Loucy (cell line): ENCODE measurements around the gene ERH.
"Not testable (repeated sequence)": the region's sequence is repeated elsewhere in the genome, so short reads cannot be mapped to it uniquely, and the experiment has no call there.

Source experiments
- H2AFZ ChIP-seq: fragments of 200-600 bp; sonication (generic); 2 replicates; pipeline ENCODE4 v1.6.0; 2016; ENCODE audit warnings: antibody characterized with exemption, mild to moderate bottlenecking, low read length, moderate library complexity
- H3F3A ChIP-seq: fragments of 200-600 bp; 2 replicates; pipeline ENCODE4 v1.6.0; 2016; ENCODE audit warnings: antibody characterized with exemption, low read depth, mild to moderate bottlenecking
- H3K27me3 ChIP-seq: fragments of 200-600 bp; sonication (generic); 2 replicates; pipeline ENCODE4 v1.6.1; 2014; ENCODE audit warnings: low read length, mild to moderate bottlenecking; ENCODE audit not compliant: insufficient read depth, poor library complexity, severe bottlenecking
- H3K36me3 ChIP-seq: fragments of 200-600 bp; sonication (generic); 2 replicates; pipeline ENCODE4 v1.6.1; 2016; ENCODE audit warnings: low read length; ENCODE audit not compliant: insufficient read depth
- H3K4me1 ChIP-seq: fragments of 200-600 bp; sonication (generic); 2 replicates; pipeline ENCODE4 v1.5.1; 2014; ENCODE audit warnings: low read length, mild to moderate bottlenecking; ENCODE audit not compliant: insufficient read depth, poor library complexity, severe bottlenecking
- H3K4me2 ChIP-seq: fragments of 200-600 bp; sonication (generic); 2 replicates; pipeline ENCODE4 v1.6.0; 2014; ENCODE audit warnings: antibody characterized with exemption, low read length, low read depth, mild to moderate bottlenecking; ENCODE audit not compliant: poor library complexity, severe bottlenecking
- H3K4me3 ChIP-seq: fragments of 200-600 bp; sonication (generic); 2 replicates; pipeline ENCODE4 v1.5.1; 2014; ENCODE audit warnings: low read length, mild to moderate bottlenecking, mixed read lengths; ENCODE audit not compliant: poor library complexity, severe bottlenecking
- H3K79me2 ChIP-seq: fragments of 200-600 bp; sonication (generic); 2 replicates; pipeline ENCODE4 v1.6.1; 2014; ENCODE audit warnings: low read length; ENCODE audit not compliant: insufficient read depth
- H3K9ac ChIP-seq: fragments of 200-600 bp; sonication (generic); 2 replicates; pipeline ENCODE4 v1.6.0; 2014; ENCODE audit warnings: mild to moderate bottlenecking, low read depth, low read length, moderate library complexity; ENCODE audit not compliant: poor library complexity, severe bottlenecking
- H3K9me2 ChIP-seq: fragments of 200-600 bp; sonication (generic); replicated peaks from 2 replicates; pipeline ENCODE4 v1.6.1; 2016; ENCODE audit warnings: low read depth, low read length, mixed read lengths
- H3K9me3 ChIP-seq: fragments of 200-600 bp; sonication (generic); 2 replicates; pipeline ENCODE4 v1.6.1; 2014; ENCODE audit warnings: mild to moderate bottlenecking, antibody characterized with exemption, low read length, low read depth; ENCODE audit not compliant: insufficient read depth
- H4K20me1 ChIP-seq: fragments of 200-600 bp; sonication (generic); 2 replicates; pipeline ENCODE4 v1.6.0; 2014; ENCODE audit warnings: antibody characterized with exemption, low read length, mild to moderate bottlenecking; ENCODE audit not compliant: insufficient read depth, poor library complexity, severe bottlenecking
- EZH2phosphoT487 ChIP-seq: fragments of 200-600 bp; IDR thresholded peaks from 2 replicates; pipeline ENCODE4 v1.6.1; 2018; ENCODE audit warnings: antibody characterized with exemption, mild to moderate bottlenecking, moderate library complexity, borderline replicate concordance
- TF ChIP-seq, protein P1 (sequence below): fragments of 200-600 bp; sonication (generic); conservative IDR thresholded peaks from 2 replicates; pipeline ENCODE4 v1.5.1; 2014; ENCODE audit warnings: mild to moderate bottlenecking, antibody characterized with exemption, low read length

Gene ERH

DNA sequence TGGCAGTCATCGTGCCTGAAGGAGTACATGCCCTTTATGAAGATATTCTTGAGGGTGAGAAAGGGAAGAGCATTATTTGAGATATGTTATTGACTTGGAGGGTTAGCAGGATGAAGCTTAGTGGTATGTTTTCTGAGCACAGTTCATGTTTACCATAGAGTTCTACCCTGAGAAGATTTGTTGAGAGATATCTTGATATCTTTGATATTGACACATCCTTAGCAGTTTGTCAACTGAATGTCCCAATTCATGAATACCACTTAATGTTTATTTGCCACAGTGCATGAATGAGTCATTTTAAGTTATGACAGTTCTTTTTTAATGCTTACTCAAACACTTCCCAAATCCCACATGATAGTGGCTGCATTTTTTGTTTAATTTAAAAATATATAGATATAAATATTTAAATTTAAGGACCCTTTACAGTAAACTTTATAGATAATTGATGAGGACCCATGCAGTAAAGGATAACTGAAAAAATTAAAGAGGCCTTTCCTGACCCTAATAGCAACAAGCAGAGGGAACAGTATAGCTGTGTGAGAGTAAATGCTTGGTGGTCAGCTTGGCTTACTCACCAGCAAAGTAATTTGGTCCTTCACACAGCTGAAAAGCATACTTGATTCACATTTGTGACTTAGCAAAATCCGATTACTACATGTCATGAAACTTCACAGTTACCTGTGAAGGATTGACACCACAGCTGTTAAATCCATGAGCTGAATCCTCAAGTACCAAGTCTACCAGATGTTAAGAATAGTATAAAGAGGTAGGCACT is 26.2 kb upstream of the ERH start:
- no peaks in the 10 kb centered on the region for H3K27me3 ChIP-seq
- no peak overlapping the region for H3K9ac ChIP-seq
- peaks cover 49% of the 10 kb centered on the region; the same call in 1 of the 2 replicates for H3K36me3 ChIP-seq
- H3K4me2 ChIP-seq, result no peak overlapping the region
- H3K9me2 ChIP-seq, result no peaks in the 10 kb centered on the region
- no peak overlapping the region for H2AFZ ChIP-seq
- H3K4me3 ChIP-seq, result no peak overlapping the region
- H3F3A ChIP-seq, result no peaks in the 10 kb centered on the region
- H3K4me1 ChIP-seq, result no peaks in the 10 kb centered on the region
- H3K9me3 ChIP-seq, result no peaks in the 10 kb centered on the region
- H3K79me2 ChIP-seq, result peaks cover 12% of the 10 kb centered on the region; the same call in 1 of the 2 replicates
- TF ChIP-seq, protein P1, sequence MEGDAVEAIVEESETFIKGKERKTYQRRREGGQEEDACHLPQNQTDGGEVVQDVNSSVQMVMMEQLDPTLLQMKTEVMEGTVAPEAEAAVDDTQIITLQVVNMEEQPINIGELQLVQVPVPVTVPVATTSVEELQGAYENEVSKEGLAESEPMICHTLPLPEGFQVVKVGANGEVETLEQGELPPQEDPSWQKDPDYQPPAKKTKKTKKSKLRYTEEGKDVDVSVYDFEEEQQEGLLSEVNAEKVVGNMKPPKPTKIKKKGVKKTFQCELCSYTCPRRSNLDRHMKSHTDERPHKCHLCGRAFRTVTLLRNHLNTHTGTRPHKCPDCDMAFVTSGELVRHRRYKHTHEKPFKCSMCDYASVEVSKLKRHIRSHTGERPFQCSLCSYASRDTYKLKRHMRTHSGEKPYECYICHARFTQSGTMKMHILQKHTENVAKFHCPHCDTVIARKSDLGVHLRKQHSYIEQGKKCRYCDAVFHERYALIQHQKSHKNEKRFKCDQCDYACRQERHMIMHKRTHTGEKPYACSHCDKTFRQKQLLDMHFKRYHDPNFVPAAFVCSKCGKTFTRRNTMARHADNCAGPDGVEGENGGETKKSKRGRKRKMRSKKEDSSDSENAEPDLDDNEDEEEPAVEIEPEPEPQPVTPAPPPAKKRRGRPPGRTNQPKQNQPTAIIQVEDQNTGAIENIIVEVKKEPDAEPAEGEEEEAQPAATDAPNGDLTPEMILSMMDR, result no peak
- TF ChIP-seq EZH2phosphoT487, result no peak
- no peaks in the 10 kb centered on the region for H4K20me1 ChIP-seq

DNA sequence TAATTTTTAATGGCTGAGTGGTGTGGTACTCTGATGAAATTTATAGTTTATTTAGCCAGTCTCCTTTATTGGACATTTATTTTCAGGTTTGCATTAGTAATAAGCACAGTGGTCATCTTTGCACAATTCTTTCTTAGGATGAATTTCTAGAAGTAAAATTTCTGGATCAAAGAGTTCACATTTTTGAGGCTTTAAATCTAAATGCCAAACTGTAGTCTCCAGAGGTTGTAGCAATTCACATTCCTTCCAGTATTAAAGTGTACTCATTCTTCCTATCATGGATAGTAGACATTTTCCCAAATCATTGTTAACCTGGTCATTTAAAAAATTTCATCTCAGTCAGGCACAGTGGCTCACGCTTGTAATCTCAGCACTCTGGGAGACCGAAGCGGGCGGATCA is 25.2 kb upstream of the ERH start:
- no peak overlapping the region for H3K4me2 ChIP-seq
- H4K20me1 ChIP-seq, result no peaks in the 10 kb centered on the region
- peaks cover 14% of the 10 kb centered on the region; the same call in 1 of the 2 replicates for H3K79me2 ChIP-seq
- H3F3A ChIP-seq, result no peaks in the 10 kb centered on the region
- H3K4me3 ChIP-seq, result no peak overlapping the region
- peaks cover 41% of the 10 kb centered on the region; the same call in 1 of the 2 replicates for H3K36me3 ChIP-seq
- no peak for TF ChIP-seq EZH2phosphoT487
- TF ChIP-seq, protein P1, result no peak
- H3K9ac ChIP-seq, result no peak overlapping the region
- no peaks in the 10 kb centered on the region for H3K27me3 ChIP-seq
- no peaks in the 10 kb centered on the region for H3K9me2 ChIP-seq
- H3K4me1 ChIP-seq, result no peaks in the 10 kb centered on the region
- no peak overlapping the region for H2AFZ ChIP-seq
- H3K9me3 ChIP-seq, result no peaks in the 10 kb centered on the region

DNA sequence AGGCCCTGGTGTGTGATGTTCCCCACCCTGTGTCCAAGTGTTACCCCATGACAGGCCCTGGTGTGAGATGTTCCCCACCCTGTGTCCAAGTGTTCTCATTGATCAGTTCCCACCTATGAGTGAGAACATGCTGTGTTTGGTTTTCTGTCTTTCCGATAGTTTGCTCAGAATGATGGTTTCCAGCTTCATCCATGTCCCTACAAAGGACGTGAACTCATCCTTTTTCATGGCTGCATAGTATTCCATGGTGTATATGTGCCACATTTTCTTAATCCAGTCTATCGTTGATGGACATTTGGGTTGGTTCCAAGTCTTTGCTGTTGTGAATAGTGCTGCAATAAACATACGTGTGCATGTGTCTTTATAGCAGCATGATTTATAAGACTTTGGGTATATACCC is 18.0 kb upstream of the ERH start:
- H3K4me3 ChIP-seq, H4K20me1 ChIP-seq, H3K9me2 ChIP-seq, H3K9ac ChIP-seq, H3K36me3 ChIP-seq, H3F3A ChIP-seq, H3K27me3 ChIP-seq, H3K4me1 ChIP-seq, H3K4me2 ChIP-seq, H3K9me3 ChIP-seq, H2AFZ ChIP-seq: not testable (repeated sequence)
- H3K79me2 ChIP-seq, result peaks cover 36% of the 10 kb centered on the region; the same call in 1 of the 2 replicates

GRCh38 chr14:69413483-69413882 is 15.4 kb upstream of the ERH start:
- no peak overlapping the region for H2AFZ ChIP-seq
- H4K20me1 ChIP-seq, result no peaks in the 10 kb centered on the region
- H3K4me2 ChIP-seq, result no peak overlapping the region
- 0 out of 2 replicates have a peak, but pooled peaks cover 3% of the 10 kb centered on the region for H3K9me3 ChIP-seq
- peaks cover 60% of the 10 kb centered on the region for H3K79me2 ChIP-seq
- H3F3A ChIP-seq, result no peaks in the 10 kb centered on the region
- peaks cover 10% of the 10 kb centered on the region for H3K4me1 ChIP-seq
- H3K9me2 ChIP-seq, result no peaks in the 10 kb centered on the region
- H3K27me3 ChIP-seq, result no peaks in the 10 kb centered on the region
- no peaks in the 10 kb centered on the region for H3K36me3 ChIP-seq
- TF ChIP-seq, protein P1, result no peak
- no peak for TF ChIP-seq EZH2phosphoT487
- no peak overlapping the region for H3K9ac ChIP-seq
- no peak overlapping the region for H3K4me3 ChIP-seq
